Cortex of kidney (tissue), 1 donor: ENCODE measurements around the gene LRMDA.

ENCODE experiments used
- DNase-seq: peaks from one replicate; lab custom pipeline; 2025; lab: John Stamatoyannopoulos, UW

The LRMDA gene

GRCh38 chr10:76398043-76398710 is 966.8 kb downstream of the LRMDA start:
- DNase-seq = no peak

- no peak for DNase-seq
Observed at GRCh38 chr10:76399226-76399625, 967.8 kb downstream of the LRMDA start.

GRCh38 chr10:76401006-76401405 is 969.6 kb downstream of the LRMDA start:
- DNase-seq = no peak

GRCh38 chr10:76403912-76404311 is 972.5 kb downstream of the LRMDA start:
- no peak for DNase-seq

GRCh38 chr10:76404531-76404930 is 973.1 kb downstream of the LRMDA start:
- no peak for DNase-seq

GRCh38 chr10:76405922-76406321 is 974.5 kb downstream of the LRMDA start:
- no peak for DNase-seq

GRCh38 chr10:76408646-76409045 is 977.2 kb downstream of the LRMDA start:
- DNase-seq = no peak

- DNase-seq = no peak
Observed at GRCh38 chr10:76411729-76412435, 980.5 kb downstream of the LRMDA start.

- no peak for DNase-seq
Observed at GRCh38 chr10:76415554-76415953, 984.1 kb downstream of the LRMDA start.

GRCh38 chr10:76416642-76417041 is 985.2 kb downstream of the LRMDA start:
- no peak for DNase-seq

- no peak for DNase-seq
Observed at GRCh38 chr10:76420725-76421124, 989.3 kb downstream of the LRMDA start.

GRCh38 chr10:76422769-76423168 is 991.3 kb downstream of the LRMDA start:
- DNase-seq = no peak

- no peak for DNase-seq
Observed at GRCh38 chr10:76428551-76429367, 997.3 kb downstream of the LRMDA start.

- DNase-seq = no peak
Observed at GRCh38 chr10:76429368-76430060, 998.1 kb downstream of the LRMDA start.

- DNase-seq = no peak
Observed at GRCh38 chr10:76430061-76430645, 998.7 kb downstream of the LRMDA start.

GRCh38 chr10:76432016-76433012 is 1000.9 kb downstream of the LRMDA start:
- DNase-seq = no peak

GRCh38 chr10:76433161-76434005 is 1002.0 kb downstream of the LRMDA start:
- DNase-seq = no peak

GRCh38 chr10:76435157-76435556 is 1003.7 kb downstream of the LRMDA start:
- no peak for DNase-seq

GRCh38 chr10:76436401-76436811 is 1005.0 kb downstream of the LRMDA start:
- no peak for DNase-seq

GRCh38 chr10:76436981-76437380 is 1005.6 kb downstream of the LRMDA start:
- DNase-seq = no peak
